Fibroblast of lung (primary cell): ENCODE data around the gene VPS29. TPM values are rescaled to one million over a fixed set of nuclear protein-coding genes. Genes with fewer than 3 reads are reported as not detected.
"Not testable (repeated sequence)": the region's sequence is repeated elsewhere in the genome, so short reads cannot be mapped to it uniquely, and the experiment has no call there.

Source experiments
- DNase-seq, 2 donors: peaks; one replicate each; pipeline versions ENCODE4 v3.0.0 to v3.0.0-alpha.2; 2010; ENCODE audit warnings: low read depth in 2 of 2
- H2AFZ ChIP-seq: 2 replicates; pipeline ENCODE4 v1.5.1; 2012; ENCODE audit warnings: low read length, control low read depth, inconsistent platforms
- H3K27ac ChIP-seq: 2 replicates; pipeline ENCODE4 v1.5.1; 2011; ENCODE audit warnings: low read length, control low read depth; ENCODE audit not compliant: insufficient read depth
- H3K27me3 ChIP-seq: 2 replicates; pipeline ENCODE4 v1.5.1; 2011; ENCODE audit warnings: mild to moderate bottlenecking, low read length; ENCODE audit not compliant: control insufficient read depth, insufficient read depth
- H3K36me3 ChIP-seq: 2 replicates; pipeline ENCODE4 v1.5.1; 2011; ENCODE audit warnings: low read length; ENCODE audit not compliant: control insufficient read depth, insufficient read depth
- H3K4me1 ChIP-seq: 2 replicates; pipeline ENCODE4 v1.5.1; 2011; ENCODE audit warnings: low read length; ENCODE audit not compliant: control insufficient read depth, insufficient read depth; ENCODE audit errors: extremely low read depth
- H3K4me2 ChIP-seq: 2 replicates; pipeline ENCODE4 v1.5.1; 2011; ENCODE audit warnings: low read length, control low read depth; ENCODE audit not compliant: insufficient read depth; ENCODE audit errors: extremely low read depth
- H3K4me3 ChIP-seq, 4 experiments: fragments of 200-600 bp in 1 of 4; sonication (generic) in 1 of 4; replicated peaks in 1 of 4; 2 replicates each; pipeline ENCODE4 v1.5.1; 2011 to 2016; ENCODE audit warnings: low read length in 4 of 4, low read depth in 3 of 4, mild to moderate bottlenecking in 3 of 4, control low read depth in 2 of 4, inconsistent platforms in 1 of 4, mixed read lengths in 1 of 4; ENCODE audit not compliant: insufficient read depth in 1 of 4; ENCODE audit errors: control extremely low read depth in 1 of 4
- H3K79me2 ChIP-seq: 2 replicates; pipeline ENCODE4 v1.5.1; 2012; ENCODE audit warnings: mild to moderate bottlenecking, low read length, inconsistent platforms; ENCODE audit not compliant: control insufficient read depth, insufficient read depth
- H3K9ac ChIP-seq: 2 replicates; pipeline ENCODE4 v1.5.1; 2011; ENCODE audit warnings: mild to moderate bottlenecking, low read length, control low read depth; ENCODE audit not compliant: insufficient read depth
- H3K9me3 ChIP-seq: 2 replicates; pipeline ENCODE4 v1.5.1; 2012; ENCODE audit warnings: low read depth, low read length; ENCODE audit not compliant: control insufficient read depth, insufficient read depth
- H4K20me1 ChIP-seq: 2 replicates; pipeline ENCODE4 v1.5.1; 2011; ENCODE audit warnings: low read length; ENCODE audit not compliant: control insufficient read depth, insufficient read depth; ENCODE audit errors: extremely low read depth
- CTCF ChIP-seq, 2 donors: IDR thresholded peaks in 1 of 2; conservative IDR thresholded peaks in 1 of 2; 1 replicate in 1 of 2; 2 replicates in 1 of 2; pipeline ENCODE4 v1.5.1; 2011 to 2012; ENCODE audit warnings: low read length in 2 of 2, control low read depth in 1 of 2, inconsistent platforms in 1 of 2, low read depth in 1 of 2, mild to moderate bottlenecking in 1 of 2
- EZH2 ChIP-seq: IDR thresholded peaks from 2 replicates; pipeline ENCODE4 v1.5.1; 2012; ENCODE audit warnings: low read length, control low read depth, mild to moderate bottlenecking; ENCODE audit errors: missing control alignments
- polyA plus RNA-seq, 2 donors: library from polyadenylated mRNA; depleted of rRNA in 1 of 2; stranded (reverse) in 1 of 2; unstranded in 1 of 2; fragments of >200 nt; gene quantifications; 2 replicates each; pipeline ENCODE4 v1.2.1, GENCODE V29; 2011 to 2012; ENCODE audit warnings: missing spikeins in 1 of 2
- total RNA-seq: library from RNA; depleted of rRNA; stranded (reverse); fragments of >200 nt; gene quantifications from 2 replicates; pipeline ENCODE4 v1.2.1, GENCODE V29; 2014

The VPS29 gene
- total and polyA plus RNA-seq, 2 donors (not counting 1 experiment from before 2014, with no cell fraction given): 52.2 to 210 TPM

GRCh38 chr12:110465024-110465423 is 36.9 kb downstream of the VPS29 start:
- TF ChIP-seq CTCF (conservative IDR thresholded peaks at IDR 0.05 in 1 of 2, IDR thresholded peaks at IDR 0.05 in 1 of 2; ENCODE audit: low read depth in 1 of 2, low read length in 2 of 2): no peak
- TF ChIP-seq EZH2: no peak
- Histone ChIP-seq H3K27me3 (no peaks in the 10 kb centered on the region), H2AFZ (no peak overlapping the region), H4K20me1 (no peaks in the 10 kb centered on the region), H3K4me3 (no peak overlapping the region), H3K4me2 (no peak overlapping the region), H3K79me2 (peaks cover 12% of the 10 kb centered on the region), H3K9me3 (no peaks in the 10 kb centered on the region), H3K27ac (no peak overlapping the region), H3K9ac (no peak overlapping the region), H3K36me3 (no peaks in the 10 kb centered on the region), H3K4me1 (peaks cover 3% of the 10 kb centered on the region)
- no peak for DNase-seq

- not testable (repeated sequence) for H3K9me3 ChIP-seq, H3K4me1 ChIP-seq, H3K4me3 ChIP-seq, H2AFZ ChIP-seq, H3K9ac ChIP-seq, H3K27ac ChIP-seq, DNase-seq, H3K4me2 ChIP-seq, H4K20me1 ChIP-seq, H3K36me3 ChIP-seq, H3K27me3 ChIP-seq, H3K79me2 ChIP-seq
These were observed 40.7 kb downstream of the VPS29 start for GRCh38 chr12:110461189-110461588.

GRCh38 chr12:110458756-110459155 is 43.2 kb downstream of the VPS29 start:
- Histone ChIP-seq H4K20me1 (no peaks in the 10 kb centered on the region), H3K36me3 (no peaks in the 10 kb centered on the region), H3K27ac (no peak overlapping the region), H3K4me1 (no peaks in the 10 kb centered on the region), H3K9me3 (no peaks in the 10 kb centered on the region), H3K4me2 (no peak overlapping the region), H3K79me2 (no peaks in the 10 kb centered on the region), H2AFZ (no peak overlapping the region), H3K4me3 (no peak overlapping the region), H3K9ac (no peak overlapping the region), H3K27me3 (no peaks in the 10 kb centered on the region)
- no peak for DNase-seq
- TF ChIP-seq CTCF (conservative IDR thresholded peaks at IDR 0.05 in 1 of 2, IDR thresholded peaks at IDR 0.05 in 1 of 2; ENCODE audit: low read depth in 1 of 2, low read length in 2 of 2) (no peak), EZH2 (no peak)
